Coronary artery (tissue), 2 donors: Measurements from ENCODE around the gene DUSP28.

Experiments
- DNase-seq: peaks from one replicate; pipeline ENCODE4 v3.0.0-alpha.2; 2017; ENCODE audit warnings: low spot score
- H3K27ac ChIP-seq, 2 donors: fragments of 200-600 bp; sonication (generic); one replicate each; pipeline ENCODE4 v1.5.1; 2016 to 2019
- H3K4me3 ChIP-seq: fragments of 200-600 bp; sonication (generic); 2 replicates; pipeline ENCODE4 v1.5.1; 2016; ENCODE audit warnings: mild to moderate bottlenecking, moderate library complexity
- TF ChIP-seq, protein P1 (sequence below): fragments of 200-600 bp; sonication (generic); IDR thresholded peaks from one replicate; pipeline ENCODE4 v1.5.1; 2019; ENCODE audit warnings: antibody characterized with exemption

The DUSP28 gene

GRCh38 chr2:240586198-240586918 is 26.2 kb downstream of the DUSP28 start, which contains the start of gene CAPN10:
TSS of gene CAPN10 (plus strand) at chr2:240586734. CDS start at chr2:240586912, 178 bp downstream.
- Histone ChIP-seq H3K27ac (peak within 1 kb of the TSS; percentile 85 to 98), H3K4me3 (peak within 1 kb of the TSS; percentile 89)
- peak; percentile 98 for DNase-seq
- TF ChIP-seq, protein P1, sequence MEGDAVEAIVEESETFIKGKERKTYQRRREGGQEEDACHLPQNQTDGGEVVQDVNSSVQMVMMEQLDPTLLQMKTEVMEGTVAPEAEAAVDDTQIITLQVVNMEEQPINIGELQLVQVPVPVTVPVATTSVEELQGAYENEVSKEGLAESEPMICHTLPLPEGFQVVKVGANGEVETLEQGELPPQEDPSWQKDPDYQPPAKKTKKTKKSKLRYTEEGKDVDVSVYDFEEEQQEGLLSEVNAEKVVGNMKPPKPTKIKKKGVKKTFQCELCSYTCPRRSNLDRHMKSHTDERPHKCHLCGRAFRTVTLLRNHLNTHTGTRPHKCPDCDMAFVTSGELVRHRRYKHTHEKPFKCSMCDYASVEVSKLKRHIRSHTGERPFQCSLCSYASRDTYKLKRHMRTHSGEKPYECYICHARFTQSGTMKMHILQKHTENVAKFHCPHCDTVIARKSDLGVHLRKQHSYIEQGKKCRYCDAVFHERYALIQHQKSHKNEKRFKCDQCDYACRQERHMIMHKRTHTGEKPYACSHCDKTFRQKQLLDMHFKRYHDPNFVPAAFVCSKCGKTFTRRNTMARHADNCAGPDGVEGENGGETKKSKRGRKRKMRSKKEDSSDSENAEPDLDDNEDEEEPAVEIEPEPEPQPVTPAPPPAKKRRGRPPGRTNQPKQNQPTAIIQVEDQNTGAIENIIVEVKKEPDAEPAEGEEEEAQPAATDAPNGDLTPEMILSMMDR = no peak

DNA sequence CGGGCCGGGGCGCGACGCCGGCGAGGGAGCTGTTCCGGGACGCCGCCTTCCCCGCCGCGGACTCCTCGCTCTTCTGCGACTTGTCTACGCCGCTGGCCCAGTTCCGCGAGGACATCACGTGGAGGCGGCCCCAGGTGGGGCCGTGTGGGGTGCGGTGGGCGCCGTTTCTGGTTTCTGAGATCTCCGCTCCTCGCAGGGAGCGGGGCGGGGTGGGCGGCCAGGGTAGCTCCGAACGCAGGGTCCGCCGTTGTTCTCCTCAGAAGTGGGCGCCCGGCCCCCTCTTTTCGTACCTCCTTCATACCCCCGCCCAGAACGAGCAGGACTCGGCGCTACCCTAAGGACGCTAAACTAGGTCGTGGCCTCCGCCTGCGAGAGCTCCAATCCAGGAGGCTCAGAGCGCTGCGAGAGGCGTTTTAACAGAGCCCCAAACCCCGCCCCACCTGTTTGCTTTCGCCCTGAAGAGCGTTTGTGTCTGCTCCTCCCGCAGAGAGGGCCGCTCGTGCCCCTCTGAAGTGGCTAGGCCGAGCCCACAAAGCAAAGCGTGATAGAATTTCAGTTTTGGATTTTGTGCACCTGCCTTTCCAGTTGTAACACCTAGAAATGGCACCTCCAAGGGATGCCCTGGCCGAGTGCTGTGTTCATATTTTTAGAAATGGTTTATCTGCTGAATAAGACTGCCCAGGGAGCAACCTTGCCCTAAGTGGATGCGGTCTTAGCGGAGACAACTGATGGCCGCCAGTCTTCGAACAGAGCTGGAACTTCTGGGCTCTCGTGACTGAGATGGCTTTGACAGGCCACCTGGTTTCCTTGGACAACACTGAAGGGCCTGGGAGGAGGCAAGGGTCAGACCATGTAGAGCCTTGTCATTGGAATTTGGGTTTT is 27.0 kb downstream of the DUSP28 start:
- TF ChIP-seq, protein P1 = no peak
- DNase-seq = no peak
- peak overlapping the region; percentile 89 for H3K4me3 ChIP-seq
- H3K27ac ChIP-seq = peak overlapping the region; percentile 34 to 98

GRCh38 chr2:240588006-240588655 is 28.0 kb downstream of the DUSP28 start:
- Histone ChIP-seq H3K27ac (no peak overlapping the region), H3K4me3 (peak overlapping the region; percentile 89)
- no peak for DNase-seq
- TF ChIP-seq, protein P1 = no peak

GRCh38 chr2:240588669-240589068 is 28.5 kb downstream of the DUSP28 start:
- TF ChIP-seq, protein P1 = no peak
- DNase-seq = no peak
- H3K4me3 ChIP-seq = no peak overlapping the region
- H3K27ac ChIP-seq = no peak overlapping the region

GRCh38 chr2:240589375-240589774 is 29.2 kb downstream of the DUSP28 start:
- Histone ChIP-seq H3K4me3 (no peak overlapping the region), H3K27ac (no peak overlapping the region)
- TF ChIP-seq, protein P1 = no peak
- no peak for DNase-seq

- Histone ChIP-seq H3K27ac (no peak overlapping the region), H3K4me3 (no peak overlapping the region)
- DNase-seq = no peak
These were observed 29.8 kb downstream of the DUSP28 start for GRCh38 chr2:240589850-240590525.

More at GRCh38 chr2:240589850-240590525, 29.8 kb downstream of the DUSP28 start:
- TF ChIP-seq, protein P1 = no peak
